HEK293 (cell line): ENCODE results near the gene UBALD2.

Experiments
- MEIS1 ChIP-seq: sonication (generic); formaldehyde crosslinking; IDR thresholded peaks from 2 replicates; pipeline ENCODE4 v1.8.1; 2022; ENCODE audit warnings: missing genetic modification reagents, mild to moderate bottlenecking, borderline replicate concordance
- YY1 ChIP-seq: fragments of 450-650 bp; formaldehyde crosslinking; IDR thresholded peaks from 2 replicates; pipeline ENCODE4 v1.5.1; 2018; ENCODE audit warnings: missing biosample characterization, missing genetic modification characterization
- ZNF239 ChIP-seq: fragments of 450-650 bp; formaldehyde crosslinking; IDR thresholded peaks from 2 replicates; pipeline ENCODE4 v1.5.1; 2016; ENCODE audit warnings: missing biosample characterization, missing genetic modification characterization
- ZNF404 ChIP-seq: fragments of 450-650 bp; formaldehyde crosslinking; IDR thresholded peaks from 2 replicates; pipeline ENCODE4 v1.5.1; 2017; ENCODE audit warnings: missing biosample characterization, missing genetic modification characterization
- ZNF747 ChIP-seq: fragments of 450-650 bp; formaldehyde crosslinking; IDR thresholded peaks from 2 replicates; pipeline ENCODE4 v1.5.1; 2016; ENCODE audit warnings: missing biosample characterization, missing genetic modification characterization
- TF ChIP-seq, protein P1 (sequence below): fragments of 450-650 bp; formaldehyde crosslinking; IDR thresholded peaks from 2 replicates; pipeline ENCODE4 v1.5.1; 2017; ENCODE audit warnings: missing biosample characterization, missing genetic modification characterization
- TF ChIP-seq, protein P2 (sequence below): fragments of 450-650 bp; formaldehyde crosslinking; IDR thresholded peaks from 2 replicates; pipeline ENCODE4 v1.5.1; 2016; ENCODE audit warnings: missing biosample characterization, missing genetic modification characterization

DNA sequence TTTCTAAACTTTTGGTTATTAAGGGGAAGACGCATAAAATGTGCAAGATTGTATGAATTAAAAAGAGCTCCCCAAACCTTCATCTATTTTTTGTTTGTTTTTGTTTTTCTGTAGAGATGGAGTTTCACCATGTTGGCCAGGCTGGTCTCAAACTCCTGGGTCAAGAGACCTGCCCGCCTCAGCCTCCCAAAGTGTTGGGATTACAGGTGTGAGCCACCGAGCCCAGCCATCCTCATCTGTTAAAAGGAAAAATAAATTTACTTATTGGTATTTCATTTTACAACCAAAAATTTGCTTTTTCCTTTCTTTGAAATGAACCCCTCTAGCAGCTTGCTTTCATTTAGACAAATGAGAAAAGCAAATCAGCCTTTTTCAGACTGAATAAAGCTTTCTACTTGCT lies 48.1 kb upstream of the UBALD2 start:
- TF ChIP-seq, protein P1, sequence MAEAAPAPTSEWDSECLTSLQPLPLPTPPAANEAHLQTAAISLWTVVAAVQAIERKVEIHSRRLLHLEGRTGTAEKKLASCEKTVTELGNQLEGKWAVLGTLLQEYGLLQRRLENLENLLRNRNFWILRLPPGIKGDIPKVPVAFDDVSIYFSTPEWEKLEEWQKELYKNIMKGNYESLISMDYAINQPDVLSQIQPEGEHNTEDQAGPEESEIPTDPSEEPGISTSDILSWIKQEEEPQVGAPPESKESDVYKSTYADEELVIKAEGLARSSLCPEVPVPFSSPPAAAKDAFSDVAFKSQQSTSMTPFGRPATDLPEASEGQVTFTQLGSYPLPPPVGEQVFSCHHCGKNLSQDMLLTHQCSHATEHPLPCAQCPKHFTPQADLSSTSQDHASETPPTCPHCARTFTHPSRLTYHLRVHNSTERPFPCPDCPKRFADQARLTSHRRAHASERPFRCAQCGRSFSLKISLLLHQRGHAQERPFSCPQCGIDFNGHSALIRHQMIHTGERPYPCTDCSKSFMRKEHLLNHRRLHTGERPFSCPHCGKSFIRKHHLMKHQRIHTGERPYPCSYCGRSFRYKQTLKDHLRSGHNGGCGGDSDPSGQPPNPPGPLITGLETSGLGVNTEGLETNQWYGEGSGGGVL (tag by site-specific recombination) = no peak
- TF ChIP-seq ZNF747 = no peak
- no peak for TF ChIP-seq YY1 (tag by site-specific recombination)
- no peak for TF ChIP-seq ZNF404
- TF ChIP-seq, protein P2, sequence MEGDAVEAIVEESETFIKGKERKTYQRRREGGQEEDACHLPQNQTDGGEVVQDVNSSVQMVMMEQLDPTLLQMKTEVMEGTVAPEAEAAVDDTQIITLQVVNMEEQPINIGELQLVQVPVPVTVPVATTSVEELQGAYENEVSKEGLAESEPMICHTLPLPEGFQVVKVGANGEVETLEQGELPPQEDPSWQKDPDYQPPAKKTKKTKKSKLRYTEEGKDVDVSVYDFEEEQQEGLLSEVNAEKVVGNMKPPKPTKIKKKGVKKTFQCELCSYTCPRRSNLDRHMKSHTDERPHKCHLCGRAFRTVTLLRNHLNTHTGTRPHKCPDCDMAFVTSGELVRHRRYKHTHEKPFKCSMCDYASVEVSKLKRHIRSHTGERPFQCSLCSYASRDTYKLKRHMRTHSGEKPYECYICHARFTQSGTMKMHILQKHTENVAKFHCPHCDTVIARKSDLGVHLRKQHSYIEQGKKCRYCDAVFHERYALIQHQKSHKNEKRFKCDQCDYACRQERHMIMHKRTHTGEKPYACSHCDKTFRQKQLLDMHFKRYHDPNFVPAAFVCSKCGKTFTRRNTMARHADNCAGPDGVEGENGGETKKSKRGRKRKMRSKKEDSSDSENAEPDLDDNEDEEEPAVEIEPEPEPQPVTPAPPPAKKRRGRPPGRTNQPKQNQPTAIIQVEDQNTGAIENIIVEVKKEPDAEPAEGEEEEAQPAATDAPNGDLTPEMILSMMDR = no peak
- TF ChIP-seq MEIS1 (CRISPR knock-in tag) = no peak
- no peak for TF ChIP-seq ZNF239 (tag by site-specific recombination)
